ENCODE results near the gene SF3A1.

GRCh38 chr22:30293026-30293425 lies 63.7 kb downstream of the SF3A1 start:
- TF ChIP-seq CTCF (IDR thresholded peaks at IDR 0.05; ENCODE audit: insufficient read depth, low read length) = no peak
- TF ChIP-seq POLR2AphosphoS5 (IDR thresholded peaks at IDR 0.05; ENCODE audit: low read depth) = no peak
- TF ChIP-seq REST (IDR thresholded peaks at IDR 0.05; ENCODE audit: insufficient replicate concordance, low read depth) = no peak
- no peak for TF ChIP-seq GABPA (IDR thresholded peaks at IDR 0.05; ENCODE audit: low read depth)

All from HL-60 (cell line).